Neural cell (in vitro differentiated cells): ENCODE data around the gene ANP32A.

ENCODE experiments used
- CTCF ChIP-seq: fragments of 450-650 bp; IDR thresholded peaks from 2 replicates; pipeline ENCODE4 v1.5.1; 2014; ENCODE audit warnings: antibody characterized with exemption, mild to moderate bottlenecking, moderate library complexity; ENCODE audit not compliant: poor library complexity, severe bottlenecking
- EZH2 ChIP-seq: fragments of 200-600, 300-800 bp; shearing (Covaris generic), sonication (generic); IDR thresholded peaks from 2 replicates; pipeline ENCODE4 v1.6.1; 2014; ENCODE audit warnings: antibody characterized with exemption, low read length, borderline replicate concordance, mild to moderate bottlenecking; ENCODE audit not compliant: insufficient read depth, poor library complexity, severe bottlenecking
- POLR2AphosphoS5 ChIP-seq: IDR thresholded peaks from 2 replicates; pipeline ENCODE4 v1.6.1; 2012
- REST ChIP-seq: IDR thresholded peaks from 2 replicates; pipeline ENCODE4 v1.6.1; 2012; ENCODE audit warnings: borderline replicate concordance
- SMC3 ChIP-seq: fragments of 450-650 bp; conservative IDR thresholded peaks from 2 replicates; pipeline ENCODE4 v1.6.1; 2014; ENCODE audit warnings: antibody characterized with exemption, mild to moderate bottlenecking, moderate library complexity; ENCODE audit not compliant: poor library complexity

GRCh38 chr15:68818769-68819494 lies 1.8 kb downstream of the ANP32A start:
- TF ChIP-seq REST: no peak
- no peak for TF ChIP-seq CTCF
- no peak for TF ChIP-seq SMC3
- TF ChIP-seq POLR2AphosphoS5: no peak
- TF ChIP-seq EZH2: no peak
